Activated CD4-positive, alpha-beta T cell treated with anti-CD3 and anti-CD28 coated beads, Interleukin-2, amount 10 ng/mL, durations not matched to agents 24 days and 14 days (primary cell): ENCODE results near the gene ASS1. TPM values are rescaled to one million over a fixed set of nuclear protein-coding genes. Genes with fewer than 3 reads are reported as not detected.
"Not testable (repeated sequence)": the region's sequence is repeated elsewhere in the genome, so short reads cannot be mapped to it uniquely, and the experiment has no call there.

Experiments used
- DNase-seq: peaks from one replicate; pipeline ENCODE4 v3.0.0; 2022
- H3K27ac Mint-ChIP-seq: one replicate; pipeline ENCODE4 v1.8.0; 2022; ENCODE audit warnings: mild to moderate bottlenecking, mixed read lengths
- H3K27me3 Mint-ChIP-seq: one replicate; pipeline ENCODE4 v1.8.0; 2022; ENCODE audit warnings: mixed read lengths
- H3K36me3 Mint-ChIP-seq: one replicate; pipeline ENCODE4 v1.8.0; 2022; ENCODE audit warnings: low read depth, mild to moderate bottlenecking, mixed read lengths
- H3K4me1 Mint-ChIP-seq: one replicate; pipeline ENCODE4 v1.8.0; 2021; ENCODE audit warnings: mixed read lengths
- H3K4me3 Mint-ChIP-seq: one replicate; pipeline ENCODE4 v1.8.0; 2022; ENCODE audit warnings: mild to moderate bottlenecking, moderate library complexity, mixed read lengths
- H3K9me3 Mint-ChIP-seq: one replicate; pipeline ENCODE4 v1.8.0; 2021; ENCODE audit warnings: mixed read lengths
- intact Hi-C: fragments of 100-400 bp; cut with micrococcal nuclease; formaldehyde crosslinking; loops from one replicate; pipeline ENCODE4 v1.15.1; 2023
- total RNA-seq: library from RNA; stranded (reverse); gene quantifications from 2 replicates; pipeline ENCODE4 v1.2.3, GENCODE V29; 2022

Gene ASS1
- total RNA-seq, 1 donor from 2014 or later = 3.2 TPM

DNA sequence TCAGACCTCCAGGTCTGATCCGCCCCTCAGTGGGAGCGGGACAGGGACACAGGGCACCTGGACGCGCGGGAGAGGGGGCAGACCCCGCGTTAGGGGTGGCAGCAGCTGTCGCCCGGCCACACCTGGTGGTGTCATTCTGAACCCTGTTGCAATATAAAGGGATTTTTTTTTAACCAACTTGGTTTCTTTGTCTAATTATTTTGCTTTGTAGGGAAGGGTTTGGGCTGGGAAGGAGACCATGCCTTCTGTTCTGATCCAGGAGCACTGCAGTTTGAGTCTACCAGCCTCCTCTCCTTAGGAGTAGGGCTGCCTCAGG is 10.9 kb upstream of the ASS1 start:
- H3K4me3 Mint-ChIP-seq = no peak overlapping the region
- H3K27me3 Mint-ChIP-seq = peaks cover 28% of the 10 kb centered on the region
- DNase-seq = no peak
- intact Hi-C loops = no loop called here
- H3K4me1 Mint-ChIP-seq = no peaks in the 10 kb centered on the region
- H3K36me3 Mint-ChIP-seq = no peaks in the 10 kb centered on the region
- no peak overlapping the region for H3K27ac Mint-ChIP-seq
- no peaks in the 10 kb centered on the region for H3K9me3 Mint-ChIP-seq

DNA sequence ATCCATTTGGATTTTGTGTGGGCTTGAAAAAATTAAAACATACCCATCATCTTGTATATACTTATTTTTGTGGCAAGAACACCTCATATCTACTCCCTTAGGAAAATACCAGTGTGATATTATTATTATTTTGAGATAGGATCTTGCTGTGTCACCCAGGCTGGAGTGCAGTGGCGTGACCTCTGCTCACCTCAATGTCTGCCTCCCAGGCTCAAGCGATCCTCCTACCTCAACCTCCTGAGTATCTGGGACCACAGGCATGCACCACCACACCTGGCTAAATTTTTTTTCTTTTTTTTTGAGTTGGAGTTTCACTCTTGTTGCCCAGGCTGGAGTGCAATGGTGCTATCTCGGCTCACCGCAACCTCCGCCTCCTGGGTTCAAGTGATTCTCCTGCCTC is 10.1 kb upstream of the ASS1 start:
- intact Hi-C loops, H3K4me3 Mint-ChIP-seq, H3K27ac Mint-ChIP-seq, H3K36me3 Mint-ChIP-seq, H3K4me1 Mint-ChIP-seq, DNase-seq, H3K9me3 Mint-ChIP-seq: not testable (repeated sequence)
- H3K27me3 Mint-ChIP-seq = peaks cover 30% of the 10 kb centered on the region

DNA sequence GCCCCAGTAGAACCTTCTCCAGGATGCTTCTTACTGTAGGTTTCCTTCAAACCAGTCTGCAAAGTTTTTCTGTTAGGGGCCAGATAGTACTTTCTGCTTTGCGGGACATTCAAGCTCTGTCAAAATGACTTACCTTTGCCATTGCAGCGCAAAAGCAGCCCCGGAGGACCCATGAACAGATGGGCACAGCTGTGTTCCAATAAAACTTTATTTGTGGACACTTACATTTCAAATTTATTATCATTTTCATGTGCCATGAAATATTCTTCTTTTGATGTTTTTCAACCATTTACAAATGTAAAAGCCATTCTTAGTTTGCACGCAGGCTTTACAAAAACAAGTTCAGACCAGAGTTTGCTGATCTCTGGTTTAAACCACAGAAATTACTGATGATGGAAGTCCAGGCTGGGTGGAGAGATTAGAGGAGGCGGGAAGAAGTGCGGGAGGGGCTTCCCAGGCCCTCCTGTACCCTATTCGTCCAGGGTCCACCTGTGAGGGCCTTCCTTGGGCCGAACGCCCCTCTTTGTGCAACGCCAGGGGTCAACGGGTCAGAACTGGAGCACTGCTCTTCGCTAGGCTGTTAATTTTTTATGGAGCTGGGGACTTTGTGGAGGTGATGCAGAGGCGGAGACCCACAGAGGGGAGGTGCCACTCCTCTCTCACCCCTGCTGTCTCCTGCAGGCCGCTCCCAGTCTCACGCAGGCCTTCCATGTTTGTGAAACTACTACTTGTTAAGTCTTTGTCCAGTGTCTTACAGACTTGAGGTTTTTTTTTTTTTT is 7.6 kb upstream of the ASS1 start:
- no peak overlapping the region for H3K27ac Mint-ChIP-seq
- intact Hi-C loops = no loop called here
- no peak overlapping the region for H3K4me3 Mint-ChIP-seq

DNA sequence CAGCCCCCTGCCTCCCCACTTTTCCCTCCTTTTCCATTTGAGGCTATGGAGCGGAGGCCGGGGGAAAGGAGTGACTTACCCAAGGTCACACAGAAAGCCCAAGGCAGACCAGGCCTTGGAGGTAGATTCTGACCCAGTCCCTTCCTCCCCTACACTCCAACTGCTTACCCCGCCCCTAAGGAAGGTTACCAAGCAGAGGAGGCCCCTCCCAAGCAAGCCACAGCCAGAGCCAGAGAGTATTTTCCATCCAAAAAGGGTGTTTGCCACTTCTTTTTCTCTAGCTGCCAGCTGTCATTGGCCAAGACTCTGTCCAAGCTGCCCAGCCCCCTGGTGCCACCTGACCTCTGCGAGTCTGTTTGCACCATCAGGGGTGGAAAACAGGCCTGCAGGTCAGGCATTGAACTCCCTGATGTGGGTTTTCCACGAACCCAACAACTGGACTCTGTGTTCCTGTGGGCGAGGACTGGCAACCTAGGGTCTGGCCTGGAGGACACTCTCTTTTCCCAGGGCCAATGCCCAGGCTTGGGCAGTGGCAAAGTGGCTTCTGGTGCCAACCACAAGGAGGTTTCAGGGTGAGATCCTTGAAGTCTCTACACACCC is 6.3 kb upstream of the ASS1 start:
- H3K4me1 Mint-ChIP-seq = no peaks in the 10 kb centered on the region
- no peak overlapping the region for H3K27ac Mint-ChIP-seq
- DNase-seq = no peak
- peaks cover 24% of the 10 kb centered on the region for H3K27me3 Mint-ChIP-seq
- H3K36me3 Mint-ChIP-seq = peaks cover 2% of the 10 kb centered on the region
- H3K4me3 Mint-ChIP-seq = no peak overlapping the region
- intact Hi-C loops = no loop called here
- peaks cover 9% of the 10 kb centered on the region for H3K9me3 Mint-ChIP-seq

More for the DNA sequence above, 7.6 kb upstream of the ASS1 start:
- DNase-seq = no peak
- Mint-ChIP-seq H3K27me3 (peaks cover 32% of the 10 kb centered on the region), H3K36me3 (peaks cover 2% of the 10 kb centered on the region), H3K4me1 (no peaks in the 10 kb centered on the region), H3K9me3 (peaks cover 8% of the 10 kb centered on the region)

DNA sequence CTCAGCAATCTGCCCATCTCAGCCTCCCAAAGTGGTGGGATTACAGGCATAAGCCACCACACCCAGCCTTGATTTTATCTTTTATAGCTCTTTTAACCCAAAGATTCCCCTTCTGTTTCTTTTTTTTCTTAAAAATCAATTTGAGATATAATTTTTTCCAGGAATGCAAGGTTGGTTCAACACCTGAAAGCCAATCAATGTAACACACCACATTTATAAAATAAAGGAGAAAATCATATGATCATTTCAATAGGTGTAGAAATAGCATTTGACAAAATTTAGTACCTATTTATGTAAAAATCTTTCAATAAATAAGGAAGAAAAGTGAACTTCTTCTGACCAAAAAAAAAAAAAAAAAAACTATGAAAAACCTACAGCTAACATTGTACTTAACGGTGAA is 3.7 kb upstream of the ASS1 start:
- peaks cover 21% of the 10 kb centered on the region for H3K27me3 Mint-ChIP-seq
- peaks cover 2% of the 10 kb centered on the region for H3K4me1 Mint-ChIP-seq
- peaks cover 2% of the 10 kb centered on the region for H3K36me3 Mint-ChIP-seq

DNA sequence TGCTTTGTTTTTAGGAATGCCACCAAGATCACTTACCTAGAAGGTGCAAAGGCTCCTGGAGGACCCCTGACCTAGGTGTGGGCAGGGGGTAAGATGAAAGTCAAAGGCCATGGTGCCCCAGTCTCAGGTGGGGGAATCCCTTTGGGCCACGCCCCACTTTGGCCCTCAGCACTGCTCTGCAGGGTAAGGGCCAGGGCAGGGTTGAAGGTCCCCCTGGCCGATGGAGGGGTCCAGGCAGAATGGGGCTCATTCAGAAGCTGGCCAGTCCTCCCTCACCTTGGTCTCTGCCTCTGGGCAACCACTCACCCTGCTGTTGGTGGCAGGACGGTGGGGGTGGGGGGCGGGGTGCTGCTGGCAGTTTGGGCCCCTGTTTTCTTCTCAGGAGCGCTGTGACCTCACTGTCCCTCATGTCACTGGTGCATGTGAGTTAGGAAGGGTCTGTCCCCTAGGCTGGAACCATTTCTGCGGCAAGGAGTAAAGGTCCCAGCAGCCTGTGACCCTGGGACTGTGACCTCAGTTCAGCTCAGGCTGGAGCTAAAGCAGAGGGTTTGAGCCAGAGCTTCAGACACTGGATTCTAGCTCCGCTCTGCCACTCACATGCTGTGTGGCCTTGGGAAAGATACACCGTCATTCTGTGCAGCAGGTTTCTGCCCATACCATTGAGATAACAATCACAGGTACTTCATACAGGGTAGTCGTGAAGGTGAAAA is 1.9 kb upstream of the ASS1 start:
- H3K4me3 Mint-ChIP-seq = no peak overlapping the region
- DNase-seq = no peak
- peaks cover 10% of the 10 kb centered on the region for H3K4me1 Mint-ChIP-seq
- H3K27me3 Mint-ChIP-seq = peaks cover 20% of the 10 kb centered on the region
- no peak overlapping the region for H3K27ac Mint-ChIP-seq
- H3K36me3 Mint-ChIP-seq = peaks cover 2% of the 10 kb centered on the region
- peaks cover 9% of the 10 kb centered on the region for H3K9me3 Mint-ChIP-seq
- intact Hi-C loops = no loop called here

More for the DNA sequence above, 3.7 kb upstream of the ASS1 start:
- no peak overlapping the region for H3K4me3 Mint-ChIP-seq
- DNase-seq = no peak
- peaks cover 9% of the 10 kb centered on the region for H3K9me3 Mint-ChIP-seq
- no peak overlapping the region for H3K27ac Mint-ChIP-seq
- intact Hi-C loops = no loop called here

DNA sequence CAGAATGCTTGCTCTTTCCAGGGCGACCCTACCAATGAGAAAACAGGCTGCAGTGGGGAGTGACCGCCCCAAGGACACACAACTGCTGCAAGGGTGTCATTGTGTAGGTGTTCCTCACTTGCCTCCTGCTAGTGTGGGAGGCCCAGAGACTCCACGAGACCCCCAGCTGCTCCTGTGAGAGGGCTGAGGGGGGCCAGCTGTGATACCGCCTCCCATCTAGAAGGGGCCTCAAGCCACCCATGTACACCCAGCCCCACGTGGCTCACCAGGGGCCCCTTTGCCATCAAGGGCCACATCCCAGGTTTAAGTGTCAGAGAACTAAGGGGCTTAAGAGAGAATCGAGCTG is 1.3 kb upstream of the ASS1 start:
- Mint-ChIP-seq H3K4me1 (peaks cover 14% of the 10 kb centered on the region), H3K27ac (no peak overlapping the region), H3K27me3 (peaks cover 20% of the 10 kb centered on the region), H3K4me3 (peak overlapping the region; percentile 32), H3K9me3 (peaks cover 9% of the 10 kb centered on the region), H3K36me3 (peaks cover 2% of the 10 kb centered on the region)
- intact Hi-C loops = no loop called here
- DNase-seq = no peak

DNA sequence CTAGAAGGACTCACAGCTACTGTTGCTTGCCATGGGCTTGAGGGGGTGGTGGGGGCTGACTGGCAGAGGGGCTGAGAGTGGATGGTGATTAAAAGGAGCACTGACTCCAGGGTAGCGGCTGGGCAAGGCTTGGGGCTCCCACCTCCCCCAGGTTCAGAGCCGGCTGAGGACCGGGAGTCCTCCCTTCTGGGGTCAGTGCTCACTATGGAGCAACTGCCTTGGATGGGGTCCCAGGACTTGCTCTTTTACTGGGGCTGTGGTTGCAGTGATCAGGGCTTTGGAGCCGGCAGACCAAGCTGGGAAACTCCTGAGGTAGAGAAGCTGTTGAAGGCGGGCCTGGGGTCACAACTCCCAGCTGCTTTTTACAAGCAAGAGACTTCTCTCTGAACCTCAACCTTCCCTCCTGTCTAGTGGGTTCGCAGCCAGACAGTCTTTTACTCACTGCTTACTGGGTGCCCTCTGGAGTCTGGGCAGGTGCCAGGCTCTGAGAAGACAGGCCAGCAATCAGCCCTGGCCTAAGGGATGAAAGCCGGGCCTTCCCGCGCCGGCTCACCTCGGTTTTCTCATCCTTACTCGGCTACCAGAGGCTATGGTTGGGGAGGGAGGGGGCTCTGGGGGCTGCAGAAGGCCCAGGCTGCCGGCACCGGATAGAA is 795 bp upstream of the ASS1 start:
- H3K4me1 Mint-ChIP-seq = peaks cover 14% of the 10 kb centered on the region
- no peak overlapping the region for H3K27ac Mint-ChIP-seq
- intact Hi-C loops = no loop called here
- H3K9me3 Mint-ChIP-seq = peaks cover 9% of the 10 kb centered on the region
- peaks cover 2% of the 10 kb centered on the region for H3K36me3 Mint-ChIP-seq
- H3K4me3 Mint-ChIP-seq = peak overlapping the region; percentile 32
- H3K27me3 Mint-ChIP-seq = peaks cover 20% of the 10 kb centered on the region
- DNase-seq = no peak

DNA sequence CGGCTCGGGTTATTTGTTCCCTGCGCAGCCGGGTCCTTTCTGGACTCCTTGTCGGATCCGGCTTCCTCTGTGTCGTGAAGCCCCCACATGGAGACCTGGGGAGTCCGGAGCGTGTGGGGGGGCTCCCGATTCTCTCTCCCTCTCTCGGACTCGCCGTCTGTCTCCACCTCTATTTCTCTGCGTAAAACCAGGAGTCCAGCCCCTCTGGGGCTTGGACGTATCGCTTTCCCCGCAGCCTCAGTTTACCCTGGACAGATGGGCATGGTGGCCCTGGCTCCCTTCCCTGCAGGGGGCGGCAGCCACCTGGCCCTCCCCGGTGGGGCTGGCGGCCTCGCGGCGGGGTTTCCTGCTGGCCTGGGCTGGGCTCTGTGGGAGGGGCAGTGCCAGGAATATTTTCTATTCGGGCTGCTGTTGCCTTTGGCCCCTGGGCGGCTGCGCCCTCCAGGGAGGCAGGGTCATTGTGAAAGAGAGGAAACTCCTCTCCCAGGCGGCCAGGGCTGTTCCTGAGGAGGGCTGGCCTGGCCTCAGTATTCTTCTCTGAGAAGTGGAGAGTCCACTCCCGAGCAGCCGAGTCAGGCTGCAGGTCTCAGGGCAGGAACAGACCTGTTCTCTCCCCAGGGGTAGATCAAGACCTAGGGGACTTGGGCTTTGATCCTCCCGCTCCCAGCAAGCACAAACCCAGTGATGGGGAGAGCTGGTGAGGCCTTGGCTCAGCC is 665 bp downstream of the ASS1 start:
- intact Hi-C loops = no loop called here
- Mint-ChIP-seq H3K4me3 (peak overlapping the region; percentile 72), H3K4me1 (peaks cover 14% of the 10 kb centered on the region), H3K27me3 (peaks cover 18% of the 10 kb centered on the region), H3K27ac (no peak overlapping the region), H3K9me3 (peaks cover 5% of the 10 kb centered on the region), H3K36me3 (peaks cover 2% of the 10 kb centered on the region)
- DNase-seq = no peak

DNA sequence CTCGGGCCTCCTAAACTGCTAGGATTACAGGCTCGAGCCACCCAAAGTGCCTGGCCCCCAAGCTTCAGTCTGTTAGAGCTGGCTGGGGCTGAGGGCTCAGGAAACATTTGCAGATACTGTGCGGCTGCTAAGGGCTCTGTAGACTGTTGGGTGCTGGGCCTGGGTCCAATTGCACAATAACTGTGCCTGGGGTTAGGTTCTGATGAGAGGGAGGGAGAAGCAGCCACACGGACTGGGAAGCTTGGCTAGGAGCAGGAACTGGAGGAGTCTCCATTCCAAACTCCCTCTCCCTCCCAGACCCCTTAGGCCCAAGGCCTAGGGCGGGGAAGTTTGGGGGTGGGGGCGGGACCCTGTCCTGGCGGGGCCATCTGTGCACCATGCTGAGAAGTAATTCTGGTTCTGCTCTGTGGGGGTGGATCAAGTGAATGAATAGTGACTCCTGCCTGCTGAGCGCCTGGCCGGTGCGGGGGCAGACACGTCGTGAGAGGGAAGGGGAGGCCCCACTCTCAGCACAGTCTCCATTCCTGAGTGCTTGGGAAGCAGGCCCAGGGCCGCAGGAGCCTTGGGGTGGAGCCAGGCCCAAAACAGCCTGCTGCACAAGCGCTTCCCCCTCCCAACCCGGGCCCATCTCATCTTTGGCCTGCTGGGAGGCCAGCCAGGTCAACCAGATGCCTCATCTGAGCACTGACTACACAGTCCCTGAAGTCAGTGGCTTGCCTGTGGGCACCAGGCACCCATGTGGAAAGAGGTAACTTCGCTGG is 1.5 kb downstream of the ASS1 start:
- Mint-ChIP-seq H3K4me3 (peak overlapping the region; percentile 72), H3K4me1 (peaks cover 14% of the 10 kb centered on the region), H3K27ac (no peak overlapping the region), H3K9me3 (peaks cover 5% of the 10 kb centered on the region), H3K36me3 (peaks cover 2% of the 10 kb centered on the region), H3K27me3 (peaks cover 18% of the 10 kb centered on the region)
- DNase-seq = no peak
- intact Hi-C loops = no loop called here

DNA sequence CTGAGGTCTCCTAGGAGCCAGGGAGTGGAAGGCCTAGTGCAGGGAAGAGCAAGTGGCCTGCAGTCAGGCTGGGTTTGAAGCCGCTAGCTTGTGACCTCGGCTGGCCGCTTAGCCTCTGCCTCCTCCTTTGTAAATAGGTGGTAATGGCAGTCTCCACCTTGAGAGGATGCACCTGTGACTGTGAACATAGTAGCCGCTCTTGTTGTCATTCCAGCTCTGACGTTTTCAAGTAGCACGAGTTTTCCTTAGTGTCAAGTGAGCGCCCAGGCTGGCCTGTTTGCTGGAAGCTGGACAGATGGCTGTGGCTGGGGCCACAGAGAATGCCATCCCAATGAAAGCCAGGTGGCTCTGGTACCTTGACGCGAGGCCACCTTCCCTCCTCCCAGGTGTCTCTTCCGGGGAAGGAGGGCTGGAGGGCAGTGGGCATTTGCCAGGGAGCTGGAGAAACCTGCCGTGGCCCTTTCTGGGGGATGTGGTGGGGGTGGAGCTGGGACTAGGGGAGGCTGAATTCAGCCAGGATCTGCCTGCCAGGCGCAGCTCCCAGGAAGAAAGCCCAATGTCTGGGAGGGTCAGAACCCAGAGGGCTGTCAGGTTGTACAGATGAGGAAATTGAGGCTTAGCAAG is 2.5 kb downstream of the ASS1 start:
- intact Hi-C loops = no loop called here
- Mint-ChIP-seq H3K4me1 (peaks cover 14% of the 10 kb centered on the region), H3K36me3 (no peaks in the 10 kb centered on the region), H3K27me3 (peaks cover 14% of the 10 kb centered on the region), H3K9me3 (no peaks in the 10 kb centered on the region), H3K4me3 (no peak overlapping the region), H3K27ac (no peak overlapping the region)
- DNase-seq = no peak

DNA sequence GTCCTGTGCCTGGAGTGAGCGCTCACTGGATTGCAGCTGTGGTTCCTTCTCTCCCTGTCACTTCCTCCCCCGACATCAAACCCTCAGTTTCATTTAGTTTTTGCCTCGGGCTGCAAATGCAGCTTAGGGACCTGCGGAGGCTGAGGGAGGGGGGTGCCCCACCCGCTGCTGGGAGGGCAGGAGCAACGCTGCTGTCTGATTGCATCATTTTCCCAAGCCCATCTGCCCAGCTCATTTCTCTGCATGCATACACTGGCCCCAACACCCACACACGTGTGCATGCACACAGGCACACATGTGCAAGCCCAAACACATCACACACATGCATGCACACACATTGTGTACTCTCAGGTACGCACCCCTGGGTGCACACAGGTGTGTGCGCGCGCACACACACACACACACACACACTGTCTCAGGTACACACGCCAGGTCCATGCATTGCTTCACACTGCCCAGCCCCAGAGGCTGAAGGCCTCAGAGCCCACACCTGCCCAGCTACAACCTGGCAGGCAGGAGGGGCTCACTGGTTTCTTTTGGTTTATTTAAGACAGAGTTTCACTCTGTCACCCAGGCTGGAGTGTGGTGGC is 3.4 kb downstream of the ASS1 start:
- intact Hi-C loops = no loop called here
- no peaks in the 10 kb centered on the region for H3K9me3 Mint-ChIP-seq
- peaks cover 14% of the 10 kb centered on the region for H3K4me1 Mint-ChIP-seq
- H3K4me3 Mint-ChIP-seq = no peak overlapping the region
- no peaks in the 10 kb centered on the region for H3K36me3 Mint-ChIP-seq
- H3K27ac Mint-ChIP-seq = peak overlapping the region; percentile 0
- DNase-seq = peak; percentile 60
- peaks cover 14% of the 10 kb centered on the region for H3K27me3 Mint-ChIP-seq
